ENCODE results near the gene TOPBP1. TPM values are rescaled to one million over a fixed set of nuclear protein-coding genes. Genes with fewer than 3 reads are reported as not detected.

The TOPBP1 gene
- total RNA-seq, 1 donor from 2014 or later: 20.0 TPM

Other genes with a start within 250 kb of the TOPBP1 start
- 140 TPM for gene CDV3, start 88.3 kb downstream of the TOPBP1 start, total RNA-seq
- 40.6 TPM for gene TF, start 84.5 kb upstream of the TOPBP1 start, total RNA-seq
- gene SRPRB, start 143.9 kb upstream of the TOPBP1 start, total RNA-seq: 27.8 TPM
- gene RAB6B, start 233.9 kb upstream of the TOPBP1 start, total RNA-seq: 9.5 TPM